HL-60 (cell line): ENCODE measurements around the gene GDPD5.

Experiments
- DNase-seq, 2 experiments: peaks; one replicate each; pipeline ENCODE4 v3.0.0-alpha.2; 2010 to 2020; ENCODE audit warnings: low read depth in 1 of 2, low spot score in 1 of 2
- H3K27ac ChIP-seq: fragments of 250-450 bp; sonication (Bioruptor Pico); replicated peaks from 2 replicates; pipeline ENCODE4 v1.5.1; 2020; ENCODE audit warnings: mild to moderate bottlenecking, moderate library complexity
- H3K27me3 ChIP-seq: fragments of 250-450 bp; sonication (Bioruptor Pico); 2 replicates; pipeline ENCODE4 v1.5.1; 2021; ENCODE audit warnings: mild to moderate bottlenecking, moderate library complexity; ENCODE audit not compliant: insufficient read depth, poor library complexity, severe bottlenecking
- H3K4me3 ChIP-seq: replicated peaks from 2 replicates; pipeline ENCODE4 v1.5.1; 2011; ENCODE audit warnings: mild to moderate bottlenecking, control low read depth, low read length; ENCODE audit not compliant: insufficient read depth
- GABPA ChIP-seq: IDR thresholded peaks from 2 replicates; pipeline ENCODE4 v1.6.1; 2012; ENCODE audit warnings: low read depth
- POLR2AphosphoS5 ChIP-seq: IDR thresholded peaks from 2 replicates; pipeline ENCODE4 v1.6.1; 2012; ENCODE audit warnings: low read depth
- SPI1 ChIP-seq: IDR thresholded peaks from 2 replicates; pipeline ENCODE4 v1.6.1; 2012; ENCODE audit warnings: low read depth, mild to moderate bottlenecking, borderline replicate concordance
- TF ChIP-seq, protein P1 (sequence below): IDR thresholded peaks from one replicate; pipeline ENCODE4 v1.5.1; 2011; ENCODE audit warnings: low read length, control low read depth, inconsistent platforms; ENCODE audit not compliant: insufficient read depth
- TF ChIP-seq, protein P2 (sequence below): IDR thresholded peaks from 2 replicates; pipeline ENCODE4 v1.6.1; 2012; ENCODE audit warnings: low read depth; ENCODE audit not compliant: insufficient replicate concordance

Gene GDPD5

DNA sequence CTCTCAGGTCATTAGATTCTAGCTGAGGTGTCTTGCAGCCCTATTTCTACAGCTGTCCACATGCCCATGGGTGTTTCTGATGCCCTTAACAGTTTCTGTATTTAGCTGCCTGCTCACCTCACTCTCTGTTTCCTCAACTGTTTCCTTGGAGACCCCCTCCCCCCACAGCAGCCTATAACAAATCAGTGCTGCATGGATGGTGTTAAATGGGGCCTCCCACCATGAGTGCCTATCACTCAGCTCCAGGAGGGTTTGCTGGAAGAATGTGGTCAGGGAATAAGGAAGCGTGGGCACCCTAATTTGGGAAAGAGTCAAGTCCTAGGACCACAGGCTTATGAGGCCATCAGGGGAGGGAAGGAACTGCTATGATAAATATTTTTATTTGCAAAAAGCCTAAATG lies 101.3 kb downstream of the GDPD5 start:
- no peak overlapping the region for H3K4me3 ChIP-seq
- H3K27ac ChIP-seq: no peak overlapping the region
- TF ChIP-seq GABPA (no peak), POLR2AphosphoS5 (no peak), SPI1 (no peak)
- TF ChIP-seq, protein P1, sequence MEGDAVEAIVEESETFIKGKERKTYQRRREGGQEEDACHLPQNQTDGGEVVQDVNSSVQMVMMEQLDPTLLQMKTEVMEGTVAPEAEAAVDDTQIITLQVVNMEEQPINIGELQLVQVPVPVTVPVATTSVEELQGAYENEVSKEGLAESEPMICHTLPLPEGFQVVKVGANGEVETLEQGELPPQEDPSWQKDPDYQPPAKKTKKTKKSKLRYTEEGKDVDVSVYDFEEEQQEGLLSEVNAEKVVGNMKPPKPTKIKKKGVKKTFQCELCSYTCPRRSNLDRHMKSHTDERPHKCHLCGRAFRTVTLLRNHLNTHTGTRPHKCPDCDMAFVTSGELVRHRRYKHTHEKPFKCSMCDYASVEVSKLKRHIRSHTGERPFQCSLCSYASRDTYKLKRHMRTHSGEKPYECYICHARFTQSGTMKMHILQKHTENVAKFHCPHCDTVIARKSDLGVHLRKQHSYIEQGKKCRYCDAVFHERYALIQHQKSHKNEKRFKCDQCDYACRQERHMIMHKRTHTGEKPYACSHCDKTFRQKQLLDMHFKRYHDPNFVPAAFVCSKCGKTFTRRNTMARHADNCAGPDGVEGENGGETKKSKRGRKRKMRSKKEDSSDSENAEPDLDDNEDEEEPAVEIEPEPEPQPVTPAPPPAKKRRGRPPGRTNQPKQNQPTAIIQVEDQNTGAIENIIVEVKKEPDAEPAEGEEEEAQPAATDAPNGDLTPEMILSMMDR: no peak
- TF ChIP-seq, protein P2, sequence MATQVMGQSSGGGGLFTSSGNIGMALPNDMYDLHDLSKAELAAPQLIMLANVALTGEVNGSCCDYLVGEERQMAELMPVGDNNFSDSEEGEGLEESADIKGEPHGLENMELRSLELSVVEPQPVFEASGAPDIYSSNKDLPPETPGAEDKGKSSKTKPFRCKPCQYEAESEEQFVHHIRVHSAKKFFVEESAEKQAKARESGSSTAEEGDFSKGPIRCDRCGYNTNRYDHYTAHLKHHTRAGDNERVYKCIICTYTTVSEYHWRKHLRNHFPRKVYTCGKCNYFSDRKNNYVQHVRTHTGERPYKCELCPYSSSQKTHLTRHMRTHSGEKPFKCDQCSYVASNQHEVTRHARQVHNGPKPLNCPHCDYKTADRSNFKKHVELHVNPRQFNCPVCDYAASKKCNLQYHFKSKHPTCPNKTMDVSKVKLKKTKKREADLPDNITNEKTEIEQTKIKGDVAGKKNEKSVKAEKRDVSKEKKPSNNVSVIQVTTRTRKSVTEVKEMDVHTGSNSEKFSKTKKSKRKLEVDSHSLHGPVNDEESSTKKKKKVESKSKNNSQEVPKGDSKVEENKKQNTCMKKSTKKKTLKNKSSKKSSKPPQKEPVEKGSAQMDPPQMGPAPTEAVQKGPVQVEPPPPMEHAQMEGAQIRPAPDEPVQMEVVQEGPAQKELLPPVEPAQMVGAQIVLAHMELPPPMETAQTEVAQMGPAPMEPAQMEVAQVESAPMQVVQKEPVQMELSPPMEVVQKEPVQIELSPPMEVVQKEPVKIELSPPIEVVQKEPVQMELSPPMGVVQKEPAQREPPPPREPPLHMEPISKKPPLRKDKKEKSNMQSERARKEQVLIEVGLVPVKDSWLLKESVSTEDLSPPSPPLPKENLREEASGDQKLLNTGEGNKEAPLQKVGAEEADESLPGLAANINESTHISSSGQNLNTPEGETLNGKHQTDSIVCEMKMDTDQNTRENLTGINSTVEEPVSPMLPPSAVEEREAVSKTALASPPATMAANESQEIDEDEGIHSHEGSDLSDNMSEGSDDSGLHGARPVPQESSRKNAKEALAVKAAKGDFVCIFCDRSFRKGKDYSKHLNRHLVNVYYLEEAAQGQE: no peak
- peak in 1 of 2 experiments; percentile 16 for DNase-seq
- peaks cover 7% of the 10 kb centered on the region for H3K27me3 ChIP-seq

DNA sequence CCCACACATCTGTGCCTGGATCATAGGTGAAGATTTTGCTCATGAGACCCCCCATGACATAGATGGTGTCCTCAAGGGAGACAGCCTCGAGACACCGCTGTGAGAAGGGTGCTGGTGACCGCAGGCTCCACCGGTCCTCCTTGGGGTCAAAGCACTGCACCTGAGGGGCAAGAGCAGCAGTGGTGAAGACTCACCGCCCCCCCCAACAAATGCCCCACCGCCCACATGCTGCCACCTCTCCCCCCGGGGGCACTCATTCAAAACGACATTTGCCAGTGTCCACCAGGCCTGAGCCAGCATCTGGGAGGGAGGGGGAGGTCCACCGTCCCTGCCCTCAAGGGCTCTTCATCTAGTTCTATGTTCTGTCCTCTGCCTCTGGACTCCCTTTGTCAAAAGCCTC lies 102.0 kb downstream of the GDPD5 start:
- Histone ChIP-seq H3K27me3 (peaks cover under 1% of the 10 kb centered on the region), H3K27ac (no peak overlapping the region), H3K4me3 (no peak overlapping the region)
- DNase-seq: no peak
- TF ChIP-seq, protein P1: no peak
- TF ChIP-seq, protein P2: no peak
- TF ChIP-seq SPI1 (no peak), POLR2AphosphoS5 (no peak), GABPA (no peak)

DNA sequence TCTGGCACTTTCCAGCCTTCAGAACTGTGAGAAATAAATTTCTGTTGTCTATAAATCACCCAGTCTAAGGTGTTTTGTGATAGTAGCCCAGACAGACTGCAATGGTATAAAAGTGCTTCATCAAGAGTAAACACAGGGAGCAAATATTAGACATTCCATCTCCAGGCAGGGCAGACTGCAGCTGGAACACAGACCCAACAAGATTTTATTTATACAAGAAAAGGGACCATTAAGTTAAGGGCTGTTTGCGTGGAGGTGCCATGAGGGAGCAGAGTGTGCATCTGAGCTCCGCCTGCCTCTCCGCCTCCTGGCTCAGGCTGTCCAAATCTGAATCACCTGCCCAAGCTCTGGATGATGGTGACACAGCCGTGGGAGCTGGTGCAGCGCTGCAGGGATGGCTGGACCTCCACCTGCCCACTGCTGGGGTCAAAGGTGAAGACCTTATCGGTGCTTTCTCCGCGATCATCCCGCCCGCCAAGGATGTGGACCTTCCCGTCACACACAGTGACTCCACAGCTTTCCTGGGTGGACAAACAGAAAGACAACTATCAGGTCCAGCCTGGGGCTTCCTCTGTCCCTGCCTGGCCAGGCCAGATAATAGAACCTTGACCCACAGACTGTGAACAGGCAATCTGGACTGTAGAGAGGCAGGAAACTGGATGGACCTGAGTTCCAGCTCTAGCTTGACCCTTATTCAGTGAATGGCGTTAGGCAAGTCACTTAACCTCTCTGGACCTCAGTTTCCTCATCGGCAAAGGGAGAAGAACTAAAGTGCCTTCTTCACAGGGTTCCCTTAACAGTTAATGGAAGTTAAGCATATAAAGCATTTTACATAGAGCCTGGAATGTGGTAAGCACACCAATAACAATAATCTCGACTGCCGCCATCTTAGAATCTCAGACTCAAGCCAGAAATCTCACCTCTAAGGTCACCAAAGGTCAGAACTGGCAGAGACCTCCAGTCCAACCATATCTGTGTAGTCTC lies 103.2 kb downstream of the GDPD5 start:
- Histone ChIP-seq H3K27me3 (no peaks in the 10 kb centered on the region), H3K4me3 (no peak overlapping the region), H3K27ac (no peak overlapping the region)
- no peak for DNase-seq
- TF ChIP-seq SPI1: no peak
- no peak for TF ChIP-seq POLR2AphosphoS5
- TF ChIP-seq, protein P1: no peak
- TF ChIP-seq, protein P2: no peak
- TF ChIP-seq GABPA: no peak
